HG02759 (cell line): ENCODE data around the gene UST.
"Not testable (repeated sequence)": the region's sequence is repeated elsewhere in the genome, so short reads cannot be mapped to it uniquely, and the experiment has no call there.

Source experiments
- ATAC-seq: cut with Tn5 transposase; IDR thresholded peaks from one replicate; pipeline ENCODE4 v1.9.1; 2021; ENCODE audit warnings: mild to moderate bottlenecking, moderate library complexity; ENCODE audit not compliant: unreplicated experiment

UST gene

GRCh38 chr6:149102324-149102723 is 355.5 kb downstream of the UST start:
- no peak for ATAC-seq

- not testable (repeated sequence) for ATAC-seq
Measured at GRCh38 chr6:149103950-149104349, 357.1 kb downstream of the UST start.

GRCh38 chr6:149107520-149107919 is 360.7 kb downstream of the UST start:
- no peak for ATAC-seq

- ATAC-seq: no peak
Measured at GRCh38 chr6:149108038-149108748, 361.4 kb downstream of the UST start.

- ATAC-seq: no peak
Measured at GRCh38 chr6:149108749-149109100, 361.9 kb downstream of the UST start.

GRCh38 chr6:149109397-149110070 is 362.7 kb downstream of the UST start:
- ATAC-seq: peak; percentile 46

- ATAC-seq: no peak
Measured at GRCh38 chr6:149111556-149112115, 364.8 kb downstream of the UST start.

- no peak for ATAC-seq
Measured at GRCh38 chr6:149112976-149113375, 366.1 kb downstream of the UST start.

- no peak for ATAC-seq
Measured at GRCh38 chr6:149114167-149114566, 367.3 kb downstream of the UST start.

- ATAC-seq: no peak
Measured at GRCh38 chr6:149118737-149119653, 372.2 kb downstream of the UST start.

- ATAC-seq: no peak
Measured at GRCh38 chr6:149122850-149123821, 376.3 kb downstream of the UST start.

GRCh38 chr6:149125309-149125708 is 378.5 kb downstream of the UST start:
- no peak for ATAC-seq
